NCI-H2171 treated with DMSO at 0.1 percent for 48 hours (cell line): ENCODE measurements around the gene TTLL5.
A peak's percentile ranks its signal among the peaks of the same experiment; 100 is the strongest.
"Not testable (repeated sequence)": the region's sequence is repeated elsewhere in the genome, so short reads cannot be mapped to it uniquely, and the experiment has no call there.

Experiments used
- DNase-seq: peaks from one replicate; lab custom pipeline; 2025; lab: John Stamatoyannopoulos, UW

Gene TTLL5

DNA sequence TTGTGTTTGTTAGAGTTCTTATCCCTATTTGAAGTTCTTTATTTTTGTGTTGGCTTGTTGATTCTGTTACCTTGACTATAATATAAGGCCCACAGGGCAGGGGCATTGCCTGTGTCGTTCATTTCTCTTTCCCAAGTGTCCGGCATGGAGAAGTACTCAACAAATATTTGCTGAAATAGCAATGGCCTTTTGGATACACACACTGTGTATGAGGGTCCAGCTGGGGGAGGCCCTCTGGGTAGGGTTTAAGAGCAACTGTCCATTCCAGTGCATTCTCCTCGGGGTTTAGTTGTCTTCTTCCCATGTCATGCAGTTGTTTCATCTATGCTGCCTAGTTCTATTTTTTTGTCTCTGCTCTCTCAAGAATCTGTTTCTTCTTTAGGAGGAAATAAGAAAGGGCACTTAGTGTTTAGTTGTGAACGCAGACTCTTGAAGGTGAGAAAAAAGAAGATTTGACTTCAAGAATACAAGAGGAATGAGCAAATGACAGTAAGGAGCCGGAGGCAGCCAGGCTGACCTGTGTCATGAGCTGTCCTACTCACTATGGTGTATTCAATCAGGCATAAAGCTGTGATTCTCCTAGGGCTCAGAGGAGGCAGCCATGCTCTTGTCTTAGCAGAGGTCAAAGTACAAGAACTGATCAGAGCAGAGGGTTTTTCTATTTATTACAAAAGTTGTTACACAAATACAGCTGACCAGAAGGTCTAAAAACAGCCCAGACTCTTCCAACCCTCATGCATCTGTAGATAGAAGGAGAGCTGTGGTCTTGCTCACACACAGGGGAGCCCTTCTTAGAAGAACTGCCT lies 10.6 kb upstream of the TTLL5 start:
- DNase-seq, result no peak

DNA sequence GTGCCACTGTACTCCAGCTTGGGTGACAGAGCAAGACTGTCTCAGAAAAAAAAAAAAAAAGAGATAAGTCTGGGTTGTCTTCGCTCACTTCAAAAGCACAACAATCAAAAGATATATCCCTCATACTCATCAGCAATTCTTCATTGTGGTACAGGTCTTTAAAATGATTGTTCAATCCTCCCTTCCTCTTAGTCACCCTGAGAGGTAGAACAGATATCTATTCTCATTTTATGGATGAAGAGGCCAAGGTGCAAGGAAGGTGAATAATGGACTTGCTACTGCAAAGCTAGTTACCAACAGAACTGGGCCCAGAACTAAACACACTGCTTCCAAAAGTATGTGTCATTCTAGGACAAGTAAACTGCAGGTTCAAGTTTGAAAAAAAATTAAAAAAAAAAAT lies 7.5 kb upstream of the TTLL5 start:
- DNase-seq, result no peak

GRCh38 chr14:75654127-75654732 lies 6.8 kb upstream of the TTLL5 start:
- DNase-seq, result peak; percentile 69

GRCh38 chr14:75655235-75655634 lies 5.8 kb upstream of the TTLL5 start:
- DNase-seq, result no peak

- no peak for DNase-seq
Observed at GRCh38 chr14:75657331-75657730, 3.7 kb upstream of the TTLL5 start.

GRCh38 chr14:75658957-75659356 lies 2.1 kb upstream of the TTLL5 start:
- no peak for DNase-seq

- no peak for DNase-seq
Observed at GRCh38 chr14:75660238-75660629, 812 bp upstream of the TTLL5 start.

GRCh38 chr14:75661499-75661814 lies 411 bp downstream of the TTLL5 start:
- no peak for DNase-seq

DNA sequence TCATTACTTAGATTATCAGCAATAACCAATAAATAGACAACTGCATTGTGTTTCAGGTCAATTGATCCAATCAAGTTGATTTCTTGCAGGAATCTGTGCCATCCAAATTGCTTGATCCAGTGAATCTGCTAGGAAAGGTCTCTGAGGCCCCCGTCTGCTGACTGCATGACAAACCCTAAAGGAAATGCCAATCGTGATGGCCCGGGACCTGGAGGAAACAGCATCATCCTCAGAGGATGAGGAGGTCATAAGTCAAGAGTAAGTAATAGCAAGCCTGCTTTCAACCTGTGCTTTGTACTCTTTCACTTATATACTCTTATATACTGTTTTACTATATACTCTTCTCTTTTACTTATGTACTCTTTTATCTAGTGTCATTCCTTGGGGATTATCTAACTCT lies 1.9 kb downstream of the TTLL5 start:
- no peak for DNase-seq

- DNase-seq, result peak; percentile 48
Observed at GRCh38 chr14:75667099-75667765, 6.2 kb downstream of the TTLL5 start.

- DNase-seq, result no peak
Observed at GRCh38 chr14:75672605-75673192, 11.7 kb downstream of the TTLL5 start.

DNA sequence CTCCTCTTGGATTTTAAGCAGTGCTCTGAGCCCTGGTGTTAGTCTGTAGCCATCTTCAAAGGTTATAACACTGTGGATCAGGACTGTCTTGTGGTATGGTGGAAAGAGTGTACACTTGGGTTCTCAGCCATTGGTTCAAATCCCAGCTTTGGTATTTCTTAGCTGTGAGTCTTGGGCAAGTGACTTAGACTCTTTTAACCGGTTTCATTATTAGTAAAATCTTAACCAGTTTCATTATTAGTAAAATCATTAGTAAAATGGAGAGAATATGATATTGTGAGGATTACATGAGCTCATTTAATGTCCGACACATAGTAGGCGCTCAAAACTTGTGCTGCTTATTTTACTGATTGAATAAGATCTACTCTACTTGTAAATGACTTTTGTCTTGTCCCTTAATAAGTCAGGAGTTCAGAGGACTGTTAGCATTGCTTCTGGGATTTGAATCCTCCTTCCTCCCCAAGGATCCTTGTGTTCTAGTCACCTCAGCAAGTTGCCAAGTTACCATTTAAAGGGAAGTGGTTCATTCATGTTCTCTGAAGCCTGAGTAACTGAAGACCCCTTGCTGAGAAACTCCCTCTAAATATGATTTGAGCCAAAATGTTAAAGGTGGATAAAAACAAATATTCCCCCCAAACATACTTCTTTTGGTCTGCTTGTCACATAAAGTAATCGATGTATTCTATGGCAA lies 12.4 kb downstream of the TTLL5 start:
- DNase-seq, result no peak

GRCh38 chr14:75675265-75675960 lies 14.4 kb downstream of the TTLL5 start:
- no peak for DNase-seq

GRCh38 chr14:75685910-75686309 lies 24.9 kb downstream of the TTLL5 start:
- DNase-seq, result no peak

- DNase-seq, result no peak
Observed at GRCh38 chr14:75689012-75689411, 28.0 kb downstream of the TTLL5 start.

DNA sequence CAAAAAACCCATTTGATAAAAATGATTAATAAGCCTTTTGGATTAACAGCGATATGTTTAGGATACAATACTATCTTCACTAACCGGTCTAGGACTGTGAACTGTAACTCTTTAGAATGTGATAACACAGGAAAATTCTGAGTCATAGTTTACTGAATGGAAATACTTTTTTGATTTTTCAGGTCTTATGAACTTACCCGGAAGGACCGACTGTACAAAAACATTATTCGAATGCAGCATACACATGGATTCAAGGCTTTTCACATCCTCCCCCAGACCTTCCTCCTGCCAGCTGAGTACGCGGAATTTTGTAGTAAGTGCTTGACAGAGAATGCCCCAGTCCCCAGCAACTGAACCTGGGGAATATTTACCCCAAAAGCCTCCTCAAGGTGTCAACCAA lies 29.0 kb downstream of the TTLL5 start:
- no peak for DNase-seq

DNA sequence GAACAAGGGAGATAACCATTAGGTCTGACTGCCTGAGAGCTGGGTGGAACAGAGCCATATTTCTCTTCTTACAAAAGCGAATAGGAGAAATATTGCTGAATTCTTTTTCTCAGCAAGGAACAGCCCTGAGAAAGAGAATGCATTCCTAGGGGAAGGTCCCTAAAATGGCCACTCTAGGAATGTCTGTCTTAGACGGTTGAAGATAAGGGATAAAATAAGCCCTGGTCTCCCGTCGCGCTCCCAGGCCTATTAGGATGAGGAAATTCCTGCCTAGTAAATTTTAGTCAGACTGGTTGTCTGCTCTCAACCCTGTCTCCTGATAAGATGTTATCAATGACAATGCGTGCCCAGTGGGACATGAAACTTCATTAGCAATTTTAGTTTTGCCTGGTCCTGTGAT lies 34.0 kb downstream of the TTLL5 start:
- not testable (repeated sequence) for DNase-seq

DNA sequence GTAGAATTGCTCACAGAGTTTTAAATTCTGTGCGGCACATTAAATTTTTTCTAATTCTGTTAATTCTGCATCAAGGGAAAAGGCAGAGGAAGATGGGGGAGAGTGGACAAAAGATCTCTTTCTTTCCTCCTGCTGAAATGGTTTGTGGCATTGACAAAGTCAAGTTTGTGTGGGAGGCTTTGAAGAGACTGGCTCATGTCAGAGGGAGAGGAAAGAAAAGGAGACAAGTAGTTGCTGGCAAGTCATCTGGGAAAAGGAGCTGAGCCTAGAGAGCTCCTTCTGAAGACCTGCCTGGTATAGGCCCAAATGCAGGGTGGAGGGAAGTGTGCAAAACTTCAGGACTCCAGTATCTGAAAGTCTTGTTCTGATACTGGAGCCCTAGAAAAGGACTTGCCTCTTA lies 36.3 kb downstream of the TTLL5 start:
- DNase-seq, result no peak

- no peak for DNase-seq
Observed at GRCh38 chr14:75697918-75698317, 36.9 kb downstream of the TTLL5 start.

GRCh38 chr14:75699331-75699730 lies 38.3 kb downstream of the TTLL5 start:
- DNase-seq, result no peak

- no peak for DNase-seq
Observed at GRCh38 chr14:75700295-75700694, 39.2 kb downstream of the TTLL5 start.

DNA sequence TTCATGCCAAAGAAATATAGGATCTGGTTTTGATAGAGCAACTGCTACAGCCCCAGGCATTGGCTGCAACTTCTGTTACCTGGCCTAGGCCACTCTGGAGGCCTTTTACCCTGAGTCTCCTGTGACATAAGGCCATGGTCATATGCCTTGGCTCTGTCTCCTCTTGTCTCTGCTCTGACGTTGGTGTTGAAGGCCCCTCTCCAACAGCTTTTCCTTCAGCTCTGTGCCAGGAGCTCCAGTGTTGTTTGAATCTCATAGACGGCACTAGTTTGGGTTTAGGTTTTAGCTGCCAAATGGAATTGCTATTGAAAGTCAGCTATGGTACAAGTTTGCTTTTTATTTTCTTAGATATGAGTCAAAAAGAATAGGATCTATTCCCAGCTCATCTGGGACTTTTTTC lies 41.1 kb downstream of the TTLL5 start:
- no peak for DNase-seq
